Measurements from ENCODE around the gene GEN1. TPM values are rescaled to one million over a fixed set of nuclear protein-coding genes. Genes with fewer than 3 reads are reported as not detected.

Gene GEN1
- total and polyA plus RNA-seq, 12 donors = 1.5 to 20.4 (median 4.7) TPM

DNA sequence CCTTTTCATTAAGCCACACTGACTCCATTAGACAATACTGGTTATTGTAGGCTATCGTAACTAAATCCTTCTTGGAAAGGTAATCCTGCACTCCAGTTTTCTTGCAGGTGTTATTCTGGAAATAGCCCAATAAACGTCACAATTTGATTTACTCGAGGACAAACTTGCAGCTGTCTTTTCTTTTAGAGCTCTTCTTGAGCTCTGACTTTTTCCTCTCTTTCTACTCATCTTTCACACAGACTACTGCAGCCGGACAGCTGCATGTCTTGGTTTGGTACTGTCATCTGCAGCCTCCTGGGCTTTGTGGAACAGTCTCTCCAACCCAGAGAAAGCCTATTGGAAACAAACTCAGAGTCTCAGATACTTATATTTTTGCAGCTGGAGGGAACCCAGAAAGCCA lies 39.4 kb downstream of the GEN1 start:
- Histone ChIP-seq H3K27ac (no peak overlapping the region), H3K27me3 (no peaks in the 10 kb centered on the region), H3K4me1 (replicated peaks in 1 of 2) (no peaks in the 10 kb centered on the region), H3K36me3 (replicated peaks in 1 of 2) (no peaks in the 10 kb centered on the region), H3K9me3 (replicated peaks in 1 of 3) (no peaks in the 10 kb centered on the region), H3K4me3 (no peak overlapping the region)
- no peak for DNase-seq
- 52 to 58% (median 55%) methylated on average over 4 of the region's 4 CpGs for WGBS, 4 donors
- TF ChIP-seq, protein P1, sequence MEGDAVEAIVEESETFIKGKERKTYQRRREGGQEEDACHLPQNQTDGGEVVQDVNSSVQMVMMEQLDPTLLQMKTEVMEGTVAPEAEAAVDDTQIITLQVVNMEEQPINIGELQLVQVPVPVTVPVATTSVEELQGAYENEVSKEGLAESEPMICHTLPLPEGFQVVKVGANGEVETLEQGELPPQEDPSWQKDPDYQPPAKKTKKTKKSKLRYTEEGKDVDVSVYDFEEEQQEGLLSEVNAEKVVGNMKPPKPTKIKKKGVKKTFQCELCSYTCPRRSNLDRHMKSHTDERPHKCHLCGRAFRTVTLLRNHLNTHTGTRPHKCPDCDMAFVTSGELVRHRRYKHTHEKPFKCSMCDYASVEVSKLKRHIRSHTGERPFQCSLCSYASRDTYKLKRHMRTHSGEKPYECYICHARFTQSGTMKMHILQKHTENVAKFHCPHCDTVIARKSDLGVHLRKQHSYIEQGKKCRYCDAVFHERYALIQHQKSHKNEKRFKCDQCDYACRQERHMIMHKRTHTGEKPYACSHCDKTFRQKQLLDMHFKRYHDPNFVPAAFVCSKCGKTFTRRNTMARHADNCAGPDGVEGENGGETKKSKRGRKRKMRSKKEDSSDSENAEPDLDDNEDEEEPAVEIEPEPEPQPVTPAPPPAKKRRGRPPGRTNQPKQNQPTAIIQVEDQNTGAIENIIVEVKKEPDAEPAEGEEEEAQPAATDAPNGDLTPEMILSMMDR (IDR thresholded peaks at IDR 0.05) = no peak
- no peak for TF ChIP-seq POLR2A (IDR thresholded peaks at IDR 0.05)
- intact Hi-C loops (cut with DNase I) = no loop called here

DNA sequence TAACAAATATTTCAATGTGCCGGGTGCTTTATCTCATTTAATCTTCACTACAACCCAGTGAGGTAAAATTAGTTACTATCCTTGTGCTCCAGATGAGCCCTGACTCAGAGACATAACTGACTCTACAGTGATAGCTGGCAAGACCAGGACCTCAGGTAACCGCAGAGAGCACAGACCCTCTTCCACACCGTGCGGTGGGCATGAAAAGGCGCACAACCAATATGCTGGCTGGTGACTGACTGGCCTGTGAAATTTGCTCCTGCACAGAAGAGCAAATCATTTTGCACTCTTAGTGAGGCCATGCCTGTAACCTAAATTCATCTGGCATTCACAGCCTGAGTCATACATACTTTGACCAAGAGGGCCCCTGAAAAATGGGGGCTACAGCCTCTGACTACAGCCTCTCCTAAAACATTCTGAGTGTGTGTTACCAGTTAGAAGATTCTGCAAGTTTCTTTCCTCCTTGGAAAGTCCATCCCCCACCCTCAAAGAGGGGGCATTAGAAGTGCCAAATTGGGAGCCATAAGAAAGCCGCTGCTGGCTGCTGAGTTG lies 39.9 kb downstream of the GEN1 start:
- Histone ChIP-seq H3K4me1 (replicated peaks in 1 of 2) (no peaks in the 10 kb centered on the region), H3K4me3 (no peak overlapping the region), H3K27ac (no peak overlapping the region), H3K9me3 (replicated peaks in 1 of 3) (no peaks in the 10 kb centered on the region), H3K36me3 (replicated peaks in 1 of 2) (no peaks in the 10 kb centered on the region), H3K27me3 (no peaks in the 10 kb centered on the region)
- intact Hi-C loops (cut with DNase I) = no loop called here
- WGBS, 4 donors = 66 to 84% (median 83%) methylated on average over 4 to 6 of the region's 6 CpGs
- DNase-seq = no peak
- TF ChIP-seq, protein P1 (IDR thresholded peaks at IDR 0.05) = no peak
- TF ChIP-seq POLR2A (IDR thresholded peaks at IDR 0.05) = no peak

- Histone ChIP-seq H3K4me3 (no peak overlapping the region), H3K4me1 (replicated peaks in 1 of 2) (no peaks in the 10 kb centered on the region), H3K9me3 (replicated peaks in 1 of 3) (no peaks in the 10 kb centered on the region), H3K27me3 (no peaks in the 10 kb centered on the region), H3K36me3 (replicated peaks in 1 of 2) (no peaks in the 10 kb centered on the region), H3K27ac (no peak overlapping the region)
- no peak for TF ChIP-seq POLR2A (IDR thresholded peaks at IDR 0.05)
- TF ChIP-seq, protein P1 (IDR thresholded peaks at IDR 0.05) = no peak
- DNase-seq = no peak
- intact Hi-C loops (cut with DNase I) = no loop called here
- 79 to 90% (median 84%) methylated on average over 5 of the region's 5 CpGs for WGBS, 4 donors
Observed at GRCh38 chr2:17795309-17795708, 41.4 kb downstream of the GEN1 start.

DNA sequence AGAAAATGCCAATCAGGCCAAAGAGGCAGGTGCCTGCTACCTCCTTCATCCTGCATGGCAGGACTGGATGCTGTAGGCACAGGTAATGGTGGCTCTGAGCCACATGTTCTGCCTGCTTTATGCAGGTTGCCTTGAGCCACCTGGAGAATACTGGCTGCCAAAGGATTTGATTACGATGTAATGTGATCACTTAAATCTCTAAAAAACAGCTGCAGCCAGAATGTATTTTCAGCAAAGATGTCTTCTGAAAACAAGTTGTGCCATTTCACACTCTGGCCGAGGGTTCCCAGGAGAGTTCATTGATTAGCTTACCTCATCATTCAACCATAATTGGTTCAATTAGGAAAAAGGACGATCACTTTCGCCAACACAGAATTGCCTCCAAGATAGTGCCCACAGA lies 44.4 kb downstream of the GEN1 start:
- WGBS, 4 donors = 74 to 89% (median 79%) methylated on average over 4 of the region's 4 CpGs
- Histone ChIP-seq H3K4me1 (replicated peaks in 1 of 2) (no peaks in the 10 kb centered on the region), H3K27ac (no peak overlapping the region), H3K27me3 (no peaks in the 10 kb centered on the region), H3K4me3 (no peak overlapping the region), H3K9me3 (replicated peaks in 1 of 3) (no peaks in the 10 kb centered on the region), H3K36me3 (replicated peaks in 1 of 2) (no peaks in the 10 kb centered on the region)
- intact Hi-C loops (cut with DNase I) = no loop called here
- no peak for DNase-seq
- TF ChIP-seq, protein P1 (IDR thresholded peaks at IDR 0.05) = no peak
- no peak for TF ChIP-seq POLR2A (IDR thresholded peaks at IDR 0.05)
